GM23338 (cell line): ENCODE measurements around the gene DPH2. TPM values are rescaled to one million over a fixed set of nuclear protein-coding genes. Genes with fewer than 3 reads are reported as not detected.

Experiments used
- ATAC-seq: fragments of 200-7000 bp; cut with Tn5 transposase; 3 replicates; pipeline ENCODE4 v1.9.1; 2020
- DNase-seq: peaks from one replicate; pipeline ENCODE4 v3.0.0-alpha.2; 2015; ENCODE audit warnings: low spot score
- H2AFZ ChIP-seq: fragments of 200-600 bp; sonication (generic); 2 replicates; pipeline ENCODE4 v1.8.0; 2016; ENCODE audit warnings: antibody characterized with exemption, mild to moderate bottlenecking, moderate library complexity
- H3F3A ChIP-seq: fragments of 200-600 bp; sonication (generic); replicated peaks from 2 replicates; pipeline ENCODE4 v1.8.0; 2017; ENCODE audit warnings: antibody characterized with exemption, mixed run types, low read depth
- H3K27ac ChIP-seq: fragments of 200-600 bp; sonication (generic); 2 replicates; pipeline ENCODE4 v1.6.1; 2016; ENCODE audit warnings: low read depth
- H3K27me3 ChIP-seq: fragments of 200-600 bp; sonication (generic); 2 replicates; pipeline ENCODE4 v1.8.0; 2016; ENCODE audit warnings: mild to moderate bottlenecking, mixed run types, moderate library complexity; ENCODE audit not compliant: insufficient read depth
- H3K36me3 ChIP-seq: fragments of 200-600 bp; sonication (generic); 2 replicates; pipeline ENCODE4 v1.8.0; 2016; ENCODE audit warnings: mild to moderate bottlenecking; ENCODE audit not compliant: insufficient read depth
- H3K4me1 ChIP-seq: fragments of 200-600 bp; sonication (generic); 2 replicates; pipeline ENCODE4 v1.8.0; 2016; ENCODE audit warnings: mild to moderate bottlenecking, moderate library complexity; ENCODE audit not compliant: insufficient read depth
- H3K4me2 ChIP-seq: fragments of 200-600 bp; sonication (generic); 2 replicates; pipeline ENCODE4 v1.7.1; 2017; ENCODE audit warnings: mixed run types
- H3K4me3 ChIP-seq: fragments of 200-600 bp; sonication (generic); 2 replicates; pipeline ENCODE4 v1.6.1; 2016; ENCODE audit warnings: mixed run types
- H3K79me2 ChIP-seq: fragments of 200-600 bp; sonication (generic); replicated peaks from 2 replicates; pipeline ENCODE4 v1.8.0; 2017; ENCODE audit warnings: mild to moderate bottlenecking; ENCODE audit not compliant: insufficient read depth
- H3K9me2 ChIP-seq: fragments of 200-600 bp; sonication (generic); 2 replicates; pipeline ENCODE4 v1.8.0; 2017; ENCODE audit not compliant: insufficient read depth
- H4K20me1 ChIP-seq: fragments of 200-600 bp; sonication (generic); replicated peaks from 2 replicates; pipeline ENCODE4 v1.8.0; 2017; ENCODE audit warnings: mild to moderate bottlenecking; ENCODE audit not compliant: insufficient read depth
- H3K27ac Mint-ChIP-seq: 2 replicates; pipeline ENCODE4 v1.8.0; 2020; ENCODE audit warnings: inconsistent platforms, mild to moderate bottlenecking, moderate library complexity, mixed read lengths
- H3K27me3 Mint-ChIP-seq: 3 replicates; pipeline ENCODE4 v1.8.0; 2022; ENCODE audit warnings: low read depth, mild to moderate bottlenecking, moderate library complexity, mixed read lengths, inconsistent platforms; ENCODE audit not compliant: insufficient read depth, poor library complexity
- H3K36me3 Mint-ChIP-seq: 3 replicates; pipeline ENCODE4 v1.8.0; 2021; ENCODE audit warnings: low read depth, mild to moderate bottlenecking, inconsistent platforms, moderate library complexity, mixed read lengths
- H3K4me1 Mint-ChIP-seq: 3 replicates; pipeline ENCODE4 v1.8.0; 2020; ENCODE audit warnings: mild to moderate bottlenecking, inconsistent platforms, mixed read lengths
- H3K4me3 Mint-ChIP-seq: 3 replicates; pipeline ENCODE4 v1.8.0; 2021; ENCODE audit warnings: moderate library complexity, mild to moderate bottlenecking, inconsistent platforms, mixed read lengths
- H3K9me3 Mint-ChIP-seq: 3 replicates; pipeline ENCODE4 v1.8.0; 2020; ENCODE audit warnings: moderate library complexity, mild to moderate bottlenecking, inconsistent platforms, mixed read lengths
- CREB1 ChIP-seq: fragments of 250-450 bp; sonication (Bioruptor Pico); IDR thresholded peaks from 2 replicates; pipeline ENCODE4 v1.5.0; 2020; ENCODE audit warnings: low read depth, mild to moderate bottlenecking, moderate library complexity
- CTCF ChIP-seq, 2 experiments: fragments of 200-600 bp in 1 of 2; sonication (generic) in 1 of 2; conservative IDR thresholded peaks; 2 replicates each; pipeline versions ENCODE4 v1.5.1 to v1.6.1; 2016 to 2017; ENCODE audit warnings: antibody characterized with exemption in 2 of 2, low read depth in 2 of 2, mild to moderate bottlenecking in 2 of 2, moderate library complexity in 1 of 2
- ETS1 ChIP-seq: IDR thresholded peaks from 2 replicates; pipeline ENCODE4 v1.6.1; 2016; ENCODE audit warnings: antibody characterized with exemption
- EZH2 ChIP-seq: fragments of 200-600 bp; sonication (generic); IDR thresholded peaks from one replicate; pipeline ENCODE4 v1.8.0; 2017; ENCODE audit warnings: antibody characterized with exemption, mild to moderate bottlenecking, low read depth; ENCODE audit not compliant: unreplicated experiment
- EZH2phosphoT487 ChIP-seq: fragments of 200-600 bp; sonication (generic); IDR thresholded peaks from one replicate; pipeline ENCODE4 v1.8.1; 2018; ENCODE audit warnings: antibody characterized with exemption; ENCODE audit not compliant: unreplicated experiment
- JUNB ChIP-seq: IDR thresholded peaks from one replicate; pipeline ENCODE4 v1.6.1; 2016; ENCODE audit warnings: antibody characterized with exemption; ENCODE audit not compliant: unreplicated experiment
- NANOG ChIP-seq: IDR thresholded peaks from 2 replicates; pipeline ENCODE4 v1.6.1; 2016; ENCODE audit warnings: antibody characterized with exemption, borderline replicate concordance
- POLR2AphosphoS5 ChIP-seq: IDR thresholded peaks from 2 replicates; pipeline ENCODE4 v1.6.1; 2016; ENCODE audit warnings: antibody characterized with exemption, low read depth
- REST ChIP-seq: IDR thresholded peaks from one replicate; pipeline ENCODE4 v1.6.1; 2018; ENCODE audit warnings: antibody characterized with exemption; ENCODE audit not compliant: unreplicated experiment
- STAT1 ChIP-seq: IDR thresholded peaks from one replicate; pipeline ENCODE4 v1.6.1; 2016; ENCODE audit warnings: antibody characterized with exemption; ENCODE audit not compliant: unreplicated experiment
- ZNF114 ChIP-seq: fragments of 250-450 bp; sonication (Bioruptor Pico); IDR thresholded peaks from 2 replicates; pipeline ENCODE4 v1.5.0; 2020; ENCODE audit warnings: mild to moderate bottlenecking, moderate library complexity
- ZNF331 ChIP-seq: fragments of 250-450 bp; sonication (Bioruptor Pico); IDR thresholded peaks from 2 replicates; pipeline ENCODE4 v1.5.0; 2020; ENCODE audit warnings: low read depth, mild to moderate bottlenecking, moderate library complexity
- ZNF462 ChIP-seq: fragments of 250-450 bp; sonication (Bioruptor Pico); IDR thresholded peaks from 2 replicates; pipeline ENCODE4 v1.5.0; 2020; ENCODE audit warnings: mild to moderate bottlenecking, moderate library complexity
- polyA plus RNA-seq: library from polyadenylated mRNA; unstranded; fragments of >200 nt; fragmentation: Nextera tagmentation; extraction: Ambion mirVana; gene quantifications from 2 replicates; pipeline ENCODE4 v1.2.1, GENCODE V29; 2016
- total RNA-seq: library from RNA; depleted of rRNA; stranded (reverse); fragments of >200 nt; shearing (Covaris generic); gene quantifications from 2 replicates; pipeline ENCODE4 v1.2.3, GENCODE V29; 2014

Gene DPH2
- total and polyA plus RNA-seq, 2 experiments from 2014 or later, result 32.1 to 90.3 TPM

- DNase-seq (no peak), ATAC-seq (no peak)
- H4K20me1 ChIP-seq, result peaks cover 7% of the 10 kb centered on the region; the same call in 1 of the 2 replicates
- no peak overlapping the region for H2AFZ ChIP-seq
- H3K4me2 ChIP-seq, result no peak overlapping the region
- Mint-ChIP-seq H3K27me3 (peaks cover 8% of the 10 kb centered on the region), H3K4me1 (peaks cover 12% of the 10 kb centered on the region), H3K36me3 (peaks cover 18% of the 10 kb centered on the region), H3K4me3 (no peak overlapping the region), H3K9me3 (no peaks in the 10 kb centered on the region), H3K27ac (no peak overlapping the region)
- no peaks in the 10 kb centered on the region for H3K79me2 ChIP-seq
- no peak overlapping the region for H3K4me3 ChIP-seq
- no peaks in the 10 kb centered on the region for H3K27me3 ChIP-seq
- no peaks in the 10 kb centered on the region for H3K9me2 ChIP-seq
- TF ChIP-seq STAT1, result no peak
- no peak for TF ChIP-seq JUNB
- no peak for TF ChIP-seq NANOG
- TF ChIP-seq EZH2, result no peak
- TF ChIP-seq EZH2phosphoT487, result no peak
- TF ChIP-seq ZNF114 (CRISPR knock-in tag), result no peak
- no peak for TF ChIP-seq REST
- TF ChIP-seq POLR2AphosphoS5, result no peak
- no peak for TF ChIP-seq ETS1
- TF ChIP-seq CTCF (conservative IDR thresholded peaks at IDR 0.05; ENCODE audit: low read depth in 2 of 2), result no peak
- TF ChIP-seq ZNF462 (CRISPR knock-in tag), result no peak
- TF ChIP-seq ZNF331 (CRISPR knock-in tag), result no peak
- TF ChIP-seq CREB1 (CRISPR knock-in tag), result no peak
- H3K36me3 ChIP-seq, result no peaks in the 10 kb centered on the region; the same call in 1 of the 2 replicates
- H3K27ac ChIP-seq, result no peak overlapping the region
- no peaks in the 10 kb centered on the region for H3K4me1 ChIP-seq
- H3F3A ChIP-seq, result no peaks in the 10 kb centered on the region
These were observed 43.3 kb downstream of the DPH2 start for GRCh38 chr1:44012941-44013609.
